Thoracic aorta (tissue), 2 donors: ENCODE measurements around the gene IFI35. TPM values are rescaled to one million over a fixed set of nuclear protein-coding genes. Genes with fewer than 3 reads are reported as not detected.
A peak's percentile ranks its signal among the peaks of the same experiment; 100 is the strongest.

Experiments
- ATAC-seq: fragments of 150-250 bp; one replicate; pipeline ENCODE4 v1.8.0; 2017; ENCODE audit warnings: low read depth; ENCODE audit not compliant: insufficient number of reproducible peaks, low FRiP score
- DNase-seq: peaks from one replicate; pipeline ENCODE4 v3.0.0-alpha.2; 2020; ENCODE audit warnings: low spot score
- H3K27ac ChIP-seq, 2 donors: fragments of 200-600 bp; sonication (generic); 1 replicate in 1 of 2; 2 replicates in 1 of 2; pipeline ENCODE4 v1.5.1; 2016; ENCODE audit warnings: mild to moderate bottlenecking in 2 of 2, moderate library complexity in 2 of 2
- H3K27me3 ChIP-seq: fragments of 200-600 bp; sonication (generic); replicated peaks from 2 replicates; pipeline ENCODE4 v1.6.0; 2016; ENCODE audit warnings: mild to moderate bottlenecking; ENCODE audit not compliant: insufficient read depth
- H3K36me3 ChIP-seq: fragments of 200-600 bp; sonication (generic); one replicate; pipeline ENCODE4 v1.5.1; 2016
- H3K4me1 ChIP-seq, 2 donors: fragments of 200-600 bp; sonication (generic); 1 replicate in 1 of 2; 2 replicates in 1 of 2; pipeline versions ENCODE4 v1.5.1 to v1.6.0; 2016; ENCODE audit warnings: low read depth in 2 of 2, mild to moderate bottlenecking in 1 of 2; ENCODE audit not compliant: control insufficient read depth in 1 of 2
- H3K4me3 ChIP-seq: fragments of 200-600 bp; sonication (generic); 2 replicates; pipeline ENCODE4 v1.5.1; 2016; ENCODE audit warnings: mild to moderate bottlenecking
- H3K9me3 ChIP-seq: fragments of 200-600 bp; sonication (generic); 2 replicates; pipeline ENCODE4 v1.5.1; 2016
- CTCF ChIP-seq: fragments of 200-600 bp; sonication (generic); IDR thresholded peaks from one replicate; pipeline ENCODE4 v1.5.1; 2019; ENCODE audit warnings: antibody characterized with exemption
- total RNA-seq, 2 donors: library from RNA; depleted of rRNA; stranded (reverse); fragments of >200 nt; gene quantifications; one replicate each; pipeline versions ENCODE4 v1.1.0 to v1.2.3, GENCODE V29; 2016

Gene IFI35
- total RNA-seq, 2 donors from 2014 or later: 34.4 to 34.8 TPM

GRCh38 chr17:42980766-42981397 is 25.7 kb upstream of the IFI35 start:
- peaks cover 5 to 25% of the 10 kb centered on the region in 2 donors for H3K4me1 ChIP-seq
- H3K36me3 ChIP-seq: peaks cover 3% of the 10 kb centered on the region
- H3K27me3 ChIP-seq: no peaks in the 10 kb centered on the region
- H3K4me3 ChIP-seq: peak overlapping the region; percentile 82
- H3K27ac ChIP-seq: peak overlapping the region; percentile 61 to 65
- no peaks in the 10 kb centered on the region for H3K9me3 ChIP-seq
- no peak for TF ChIP-seq CTCF
- no peak for DNase-seq
- no peak for ATAC-seq

GRCh38 chr17:42982266-42982665 is 24.3 kb upstream of the IFI35 start:
- no peak for ATAC-seq
- no peak overlapping the region for H3K4me3 ChIP-seq
- TF ChIP-seq CTCF: no peak

DNA sequence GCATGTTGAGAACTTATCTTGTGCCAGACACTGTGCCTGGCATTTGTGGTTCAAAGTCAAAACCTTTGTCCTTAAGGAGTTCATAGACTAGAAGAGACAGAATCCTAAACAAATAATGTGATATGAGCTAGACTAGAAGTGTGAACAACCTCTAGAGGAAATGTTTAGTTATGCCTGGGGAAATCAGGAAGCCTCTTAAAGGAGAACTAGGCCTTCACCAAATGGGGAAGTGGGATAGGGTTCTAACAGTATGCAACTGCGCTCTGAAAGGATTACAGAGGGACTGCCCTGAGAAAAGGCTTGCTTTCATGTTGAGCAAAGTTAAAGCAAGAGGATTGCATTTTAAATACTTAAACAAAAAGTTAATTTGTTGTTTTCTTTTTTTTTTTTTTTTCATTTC is 21.4 kb upstream of the IFI35 start:
- peaks cover 22% of the 10 kb centered on the region for H3K36me3 ChIP-seq

More at GRCh38 chr17:42982266-42982665, 24.3 kb upstream of the IFI35 start:
- peaks cover 5% of the 10 kb centered on the region for H3K36me3 ChIP-seq
- no peaks in the 10 kb centered on the region for H3K9me3 ChIP-seq
- H3K27ac ChIP-seq: no peak overlapping the region
- H3K4me1 ChIP-seq: peaks cover 5 to 25% of the 10 kb centered on the region in 2 donors
- H3K27me3 ChIP-seq: no peaks in the 10 kb centered on the region
- DNase-seq: no peak

GRCh38 chr17:42989141-42989540 is 17.4 kb upstream of the IFI35 start:
- peaks cover 0 to 4% of the 10 kb centered on the region in 2 donors for H3K4me1 ChIP-seq
- DNase-seq (no peak), ATAC-seq (no peak)
- H3K27me3 ChIP-seq: no peaks in the 10 kb centered on the region
- H3K9me3 ChIP-seq: no peaks in the 10 kb centered on the region
- H3K4me3 ChIP-seq: no peak overlapping the region
- H3K27ac ChIP-seq: no peak overlapping the region
- H3K36me3 ChIP-seq: peaks cover 36% of the 10 kb centered on the region
- TF ChIP-seq CTCF: no peak

More for the DNA sequence above, 21.4 kb upstream of the IFI35 start:
- no peak for TF ChIP-seq CTCF
- Histone ChIP-seq H3K4me3 (no peak overlapping the region), H3K4me1 (peaks cover 5 to 14% of the 10 kb centered on the region in 2 donors), H3K9me3 (no peaks in the 10 kb centered on the region), H3K27ac (no peak overlapping the region), H3K27me3 (no peaks in the 10 kb centered on the region)
- ATAC-seq (no peak), DNase-seq (no peak)

DNA sequence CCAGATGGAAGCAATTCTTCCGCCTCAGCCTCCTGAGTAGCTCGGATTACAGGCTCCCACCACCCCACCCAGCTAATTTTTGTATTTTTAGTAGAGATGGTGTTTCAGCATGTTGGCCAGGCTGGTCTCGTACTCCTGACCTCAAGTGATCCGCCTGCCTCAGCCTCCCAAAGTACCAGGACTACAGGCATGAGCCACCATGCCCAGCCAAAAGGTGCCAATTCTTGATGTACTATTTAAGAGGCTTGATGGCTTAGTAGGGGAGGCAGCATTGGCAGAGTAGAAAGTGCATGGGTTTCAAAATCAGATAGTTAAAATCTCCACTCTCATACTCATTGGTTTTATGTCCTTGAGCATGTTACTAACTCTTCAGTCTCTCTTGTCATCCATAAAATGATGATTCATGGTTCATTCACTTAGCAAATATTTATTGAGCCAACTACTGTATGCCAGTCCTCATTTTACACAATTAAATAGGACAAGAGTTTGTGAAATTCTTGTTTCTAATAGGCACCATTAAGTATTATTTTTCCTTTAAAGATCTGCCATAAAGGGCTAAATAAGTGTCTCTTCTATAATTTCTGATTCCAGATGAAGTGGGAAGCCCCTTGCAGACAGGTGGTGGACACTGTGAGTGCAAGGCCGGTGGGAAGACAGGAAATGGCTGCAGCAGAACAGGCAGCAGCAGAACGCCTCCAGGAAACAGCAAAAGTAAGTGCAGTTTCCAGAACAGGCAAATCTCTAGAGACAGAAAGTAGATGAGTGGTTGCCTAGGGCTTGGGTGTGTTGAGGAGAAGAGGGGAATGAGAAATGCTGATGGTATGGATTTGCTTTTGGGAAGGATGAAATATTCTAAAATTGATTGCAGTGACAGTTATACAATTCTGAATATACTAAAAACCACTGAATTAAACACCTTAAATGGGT is 16.6 kb upstream of the IFI35 start:
- Histone ChIP-seq H3K4me3 (no peak overlapping the region), H3K9me3 (no peaks in the 10 kb centered on the region), H3K27ac (no peak overlapping the region), H3K36me3 (peaks cover 36% of the 10 kb centered on the region), H3K4me1 (peaks cover 0 to 3% of the 10 kb centered on the region in 2 donors), H3K27me3 (no peaks in the 10 kb centered on the region)
- no peak for TF ChIP-seq CTCF
- DNase-seq: no peak
- ATAC-seq: no peak
